ENCODE data around the gene SAMD13. TPM values are rescaled to one million over a fixed set of nuclear protein-coding genes. Genes with fewer than 3 reads are reported as not detected.

SAMD13 gene
- total RNA-seq, 1 donor from 2014 or later = 1.7 TPM

- no peak for DNase-seq
Measured at GRCh38 chr1:84345220-84345619, 43.7 kb downstream of the SAMD13 start.

GRCh38 chr1:84347271-84347931 lies 45.9 kb downstream of the SAMD13 start:
- no peak for DNase-seq

- no peak for DNase-seq
Measured at GRCh38 chr1:84347932-84348555, 46.5 kb downstream of the SAMD13 start.

GRCh38 chr1:84348759-84349158 lies 47.3 kb downstream of the SAMD13 start:
- DNase-seq = no peak

- no peak for DNase-seq
Measured at GRCh38 chr1:84350104-84350503, 48.6 kb downstream of the SAMD13 start.

- DNase-seq = peak; percentile 5
Measured at GRCh38 chr1:84350550-84350949, 49.0 kb downstream of the SAMD13 start.

GRCh38 chr1:84352298-84353106 lies 51.0 kb downstream of the SAMD13 start:
- DNase-seq = no peak

- DNase-seq = no peak
Measured at GRCh38 chr1:84353695-84354094, 52.2 kb downstream of the SAMD13 start.

- DNase-seq = no peak
Measured at GRCh38 chr1:84355556-84355955, 54.0 kb downstream of the SAMD13 start.

GRCh38 chr1:84356881-84357280 lies 55.4 kb downstream of the SAMD13 start:
- DNase-seq = no peak

GRCh38 chr1:84358695-84359094 lies 57.2 kb downstream of the SAMD13 start:
- no peak for DNase-seq

GRCh38 chr1:84360316-84360715 lies 58.8 kb downstream of the SAMD13 start:
- DNase-seq = no peak

- DNase-seq = no peak
Measured at GRCh38 chr1:84361796-84362195, 60.3 kb downstream of the SAMD13 start.

GRCh38 chr1:84363019-84363418 lies 61.5 kb downstream of the SAMD13 start:
- DNase-seq = no peak

GRCh38 chr1:84363622-84364021 lies 62.1 kb downstream of the SAMD13 start:
- DNase-seq = no peak

- DNase-seq = no peak
Measured at GRCh38 chr1:84365225-84366221, 64.0 kb downstream of the SAMD13 start.

- no peak for DNase-seq
Measured at GRCh38 chr1:84366786-84367185, 65.3 kb downstream of the SAMD13 start.

- DNase-seq = no peak
Measured at GRCh38 chr1:84367219-84367618, 65.7 kb downstream of the SAMD13 start.

GRCh38 chr1:84368441-84368840 lies 66.9 kb downstream of the SAMD13 start:
- no peak for DNase-seq

GRCh38 chr1:84370266-84370665 lies 68.8 kb downstream of the SAMD13 start:
- DNase-seq = no peak

GRCh38 chr1:84370831-84371394 lies 69.4 kb downstream of the SAMD13 start:
- no peak for DNase-seq

All from skin of body (tissue), 2 donors.